Activated naive CD8-positive, alpha-beta T cell treated with anti-CD3 and anti-CD28 coated beads, Interleukin-2, amount 50 U/mL, for 24 hours (primary cell): ENCODE data around the gene NAALADL2.
"Not testable (repeated sequence)": the region's sequence is repeated elsewhere in the genome, so short reads cannot be mapped to it uniquely, and the experiment has no call there.

Experiments used
- ATAC-seq: fragments of 150-1000 bp; cut with Tn5 transposase; one replicate; pipeline ENCODE4 v1.10.0; 2021
- DNase-seq: peaks from one replicate; pipeline ENCODE4 v3.0.0; 2021
- H3K27ac Mint-ChIP-seq: one replicate; pipeline ENCODE4 v1.8.0; 2021; ENCODE audit warnings: mild to moderate bottlenecking, mixed read lengths
- H3K27me3 Mint-ChIP-seq: one replicate; pipeline ENCODE4 v1.8.0; 2021; ENCODE audit warnings: mixed read lengths
- H3K36me3 Mint-ChIP-seq: one replicate; pipeline ENCODE4 v1.8.0; 2021; ENCODE audit warnings: low read depth, mixed read lengths
- H3K4me1 Mint-ChIP-seq: one replicate; pipeline ENCODE4 v1.8.0; 2021; ENCODE audit warnings: mixed read lengths
- H3K4me3 Mint-ChIP-seq: one replicate; pipeline ENCODE4 v1.8.0; 2021; ENCODE audit warnings: mild to moderate bottlenecking, moderate library complexity, mixed read lengths
- H3K9me3 Mint-ChIP-seq: one replicate; pipeline ENCODE4 v1.8.0; 2021; ENCODE audit warnings: mixed read lengths

Gene NAALADL2

DNA sequence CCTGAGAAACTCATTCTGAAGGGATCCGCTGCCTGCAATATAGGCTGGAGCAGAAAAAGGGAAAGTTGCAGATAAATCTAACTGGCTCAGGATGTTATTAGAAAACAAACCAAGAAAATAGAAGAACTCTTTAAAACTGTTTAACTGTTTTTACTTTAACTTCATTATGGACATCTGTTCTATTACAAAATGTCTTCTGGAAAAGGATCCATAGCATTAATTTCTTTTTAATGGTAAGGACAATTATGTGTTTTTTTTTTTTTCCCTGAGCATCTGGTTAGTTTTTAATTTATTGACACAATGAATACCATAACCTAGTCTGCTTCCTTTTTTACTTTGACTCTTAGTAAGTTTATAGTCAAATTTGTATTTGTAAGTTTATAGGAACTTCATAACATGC, 239.5 kb downstream of the NAALADL2 start:
- Mint-ChIP-seq H3K9me3 (no peaks in the 10 kb centered on the region), H3K4me3 (no peak overlapping the region), H3K27ac (no peak overlapping the region), H3K36me3 (no peaks in the 10 kb centered on the region), H3K27me3 (no peaks in the 10 kb centered on the region), H3K4me1 (no peaks in the 10 kb centered on the region)
- ATAC-seq: no peak
- no peak for DNase-seq

DNA sequence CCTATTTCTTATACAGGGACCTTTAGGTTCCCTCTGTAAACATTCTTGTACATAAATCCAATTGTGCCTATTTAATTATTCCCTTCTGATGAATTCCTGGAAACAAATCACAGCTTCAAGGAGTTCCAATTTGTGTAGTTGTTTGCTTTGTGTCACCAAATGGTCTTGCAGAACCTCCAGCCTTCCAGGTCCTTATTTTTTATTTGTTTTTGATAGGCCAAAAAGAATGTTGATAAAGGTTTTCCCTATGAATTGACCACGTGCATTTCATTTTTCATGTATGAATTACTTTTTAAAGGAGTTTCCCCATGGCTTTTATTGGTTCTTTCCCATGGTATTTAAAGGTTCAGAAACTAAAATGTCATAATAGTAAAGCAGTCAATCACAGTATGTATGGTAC, 243.0 kb downstream of the NAALADL2 start:
- Mint-ChIP-seq H3K27ac (no peak overlapping the region), H3K4me1 (no peaks in the 10 kb centered on the region), H3K9me3 (no peaks in the 10 kb centered on the region), H3K4me3 (no peak overlapping the region), H3K36me3 (no peaks in the 10 kb centered on the region), H3K27me3 (no peaks in the 10 kb centered on the region)
- ATAC-seq (no peak), DNase-seq (no peak)

DNA sequence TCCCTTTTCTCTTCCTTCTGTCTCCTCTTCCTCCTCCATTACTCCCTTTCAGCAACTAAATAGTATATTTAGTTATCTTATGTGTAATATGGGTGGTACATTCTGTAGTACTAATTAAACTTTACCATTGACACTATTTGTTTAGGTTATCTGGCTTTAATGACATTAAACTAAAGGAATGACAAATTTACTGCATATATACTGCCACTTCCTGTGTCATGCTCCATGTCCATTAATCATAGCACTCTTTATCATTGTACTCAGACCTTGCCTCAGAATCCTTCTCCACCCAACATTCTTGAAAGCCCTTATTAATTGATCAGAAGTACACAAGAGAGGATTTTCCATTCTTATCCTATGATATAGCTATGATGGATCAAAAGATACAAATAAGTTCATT, 244.2 kb downstream of the NAALADL2 start:
- Mint-ChIP-seq H3K4me1 (no peaks in the 10 kb centered on the region), H3K27me3 (no peaks in the 10 kb centered on the region), H3K9me3 (no peaks in the 10 kb centered on the region), H3K36me3 (no peaks in the 10 kb centered on the region), H3K27ac (no peak overlapping the region), H3K4me3 (no peak overlapping the region)
- ATAC-seq (no peak), DNase-seq (no peak)

DNA sequence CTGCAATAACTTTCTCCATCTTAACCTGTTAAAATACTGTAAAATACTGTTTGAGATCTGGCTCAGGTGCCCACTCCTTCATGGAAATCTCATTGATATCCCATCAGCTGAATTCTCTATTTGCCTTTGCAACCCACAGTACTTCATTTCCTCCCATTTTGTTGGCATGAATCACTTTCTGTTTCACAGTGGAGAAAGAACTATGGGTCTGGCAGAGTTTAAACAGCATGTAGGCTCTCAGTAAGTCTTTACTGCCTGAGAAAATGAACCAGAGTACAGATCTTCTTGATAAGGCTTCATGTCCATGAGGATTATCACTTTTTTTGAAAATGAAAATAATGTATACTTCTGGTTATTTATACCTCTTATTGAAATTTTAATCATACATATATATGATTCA, 245.9 kb downstream of the NAALADL2 start:
- ATAC-seq: no peak
- Mint-ChIP-seq H3K4me1 (no peaks in the 10 kb centered on the region), H3K36me3 (no peaks in the 10 kb centered on the region), H3K9me3 (no peaks in the 10 kb centered on the region), H3K27me3 (no peaks in the 10 kb centered on the region), H3K27ac (no peak overlapping the region), H3K4me3 (no peak overlapping the region)
- DNase-seq: no peak

DNA sequence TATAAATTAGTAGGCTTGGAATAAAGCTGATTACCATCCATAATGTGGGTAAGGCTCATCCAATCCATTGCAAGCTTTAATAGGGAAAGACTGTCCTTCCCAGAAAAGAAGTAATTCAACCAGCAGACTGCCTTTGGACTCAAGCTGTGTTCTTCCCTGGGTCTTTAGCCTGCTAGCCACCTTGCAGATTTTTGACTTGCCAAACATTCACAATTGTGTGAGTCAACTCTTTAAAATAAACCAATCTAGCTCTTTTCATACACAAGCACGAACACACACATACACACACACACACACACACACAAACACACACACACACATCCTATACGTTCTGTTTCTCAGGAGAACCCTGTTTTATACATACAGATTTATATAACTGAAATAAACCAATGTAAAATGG, 248.1 kb downstream of the NAALADL2 start:
- no peak for DNase-seq
- H3K27ac Mint-ChIP-seq: no peak overlapping the region
- H3K9me3 Mint-ChIP-seq: peaks cover 3% of the 10 kb centered on the region
- H3K27me3 Mint-ChIP-seq: no peaks in the 10 kb centered on the region
- H3K4me1 Mint-ChIP-seq: no peaks in the 10 kb centered on the region
- no peak for ATAC-seq
- no peak overlapping the region for H3K4me3 Mint-ChIP-seq
- H3K36me3 Mint-ChIP-seq: no peaks in the 10 kb centered on the region

DNA sequence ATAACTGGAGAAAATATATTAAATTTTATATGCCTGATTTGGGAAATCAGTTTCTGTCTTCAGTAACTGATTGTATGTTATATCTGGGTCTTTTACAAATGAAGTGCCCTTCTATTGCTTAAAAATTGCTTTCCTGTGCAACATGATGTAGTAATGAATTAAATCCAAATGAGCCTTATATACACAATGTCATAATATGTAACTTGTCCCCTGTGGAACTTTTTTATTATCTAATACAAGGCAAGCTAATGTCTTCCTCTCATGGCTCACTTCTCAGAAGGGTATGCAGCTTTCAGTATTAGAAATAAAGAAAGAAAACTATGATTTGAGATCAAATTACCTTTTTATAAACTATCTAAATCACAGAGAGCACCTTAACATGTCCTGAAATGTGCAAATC, 248.9 kb downstream of the NAALADL2 start:
- ATAC-seq: no peak
- Mint-ChIP-seq H3K9me3 (peaks cover 3% of the 10 kb centered on the region), H3K36me3 (no peaks in the 10 kb centered on the region), H3K27me3 (no peaks in the 10 kb centered on the region), H3K4me1 (no peaks in the 10 kb centered on the region), H3K27ac (no peak overlapping the region), H3K4me3 (no peak overlapping the region)
- no peak for DNase-seq

DNA sequence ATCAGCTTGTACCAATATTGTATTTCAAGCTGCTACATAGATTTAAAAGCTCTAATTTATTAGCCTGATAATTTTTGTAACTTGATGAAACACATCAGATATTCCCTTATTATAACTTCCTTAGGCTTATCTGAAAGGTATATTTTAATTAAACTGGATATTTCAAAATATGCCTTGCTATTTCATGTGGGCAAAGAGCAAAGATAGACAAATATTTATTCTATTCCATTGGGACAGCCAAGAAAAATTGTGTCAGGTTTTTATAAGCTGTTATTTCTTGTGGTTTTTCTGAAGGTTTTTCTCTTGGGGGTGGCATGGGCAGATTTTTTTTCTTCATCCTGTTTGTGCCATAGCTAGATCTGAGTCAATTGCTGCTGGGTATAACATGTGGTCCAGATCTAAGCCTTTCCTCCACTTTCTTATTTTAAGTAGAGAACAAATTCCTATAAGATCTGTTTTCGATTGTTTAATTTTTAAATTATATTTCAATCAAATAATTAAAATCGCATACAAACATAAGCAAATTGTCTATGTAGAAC, 249.5 kb downstream of the NAALADL2 start:
- Mint-ChIP-seq H3K27ac (no peak overlapping the region), H3K4me3 (no peak overlapping the region)
- DNase-seq: no peak

DNA sequence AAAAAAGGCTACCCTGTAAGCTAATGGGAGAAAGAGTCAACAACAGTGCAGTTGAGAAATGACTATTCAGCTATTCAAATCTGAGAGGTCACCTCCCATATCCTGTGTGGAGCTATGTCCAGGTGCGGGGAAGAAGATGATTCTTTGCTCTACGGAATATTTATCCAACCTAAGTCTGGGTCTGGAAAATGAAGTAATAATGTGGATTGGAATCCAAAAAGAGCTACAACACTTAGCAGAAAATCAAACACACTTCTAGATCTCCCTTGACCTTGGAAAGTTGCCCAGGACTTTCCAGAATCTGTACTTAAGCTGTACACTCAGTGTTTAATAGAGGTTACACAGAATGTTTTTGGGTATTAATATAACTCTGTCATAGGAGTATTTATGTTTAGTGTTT, 251.9 kb downstream of the NAALADL2 start:
- Mint-ChIP-seq H3K9me3 (peaks cover 3% of the 10 kb centered on the region), H3K4me1 (no peaks in the 10 kb centered on the region), H3K27me3 (no peaks in the 10 kb centered on the region), H3K36me3 (no peaks in the 10 kb centered on the region), H3K27ac (no peak overlapping the region), H3K4me3 (no peak overlapping the region)
- ATAC-seq: no peak
- DNase-seq: no peak

More for the DNA sequence above, 249.5 kb downstream of the NAALADL2 start:
- ATAC-seq: no peak
- Mint-ChIP-seq H3K27me3 (no peaks in the 10 kb centered on the region), H3K36me3 (no peaks in the 10 kb centered on the region), H3K4me1 (no peaks in the 10 kb centered on the region), H3K9me3 (peaks cover 3% of the 10 kb centered on the region)

DNA sequence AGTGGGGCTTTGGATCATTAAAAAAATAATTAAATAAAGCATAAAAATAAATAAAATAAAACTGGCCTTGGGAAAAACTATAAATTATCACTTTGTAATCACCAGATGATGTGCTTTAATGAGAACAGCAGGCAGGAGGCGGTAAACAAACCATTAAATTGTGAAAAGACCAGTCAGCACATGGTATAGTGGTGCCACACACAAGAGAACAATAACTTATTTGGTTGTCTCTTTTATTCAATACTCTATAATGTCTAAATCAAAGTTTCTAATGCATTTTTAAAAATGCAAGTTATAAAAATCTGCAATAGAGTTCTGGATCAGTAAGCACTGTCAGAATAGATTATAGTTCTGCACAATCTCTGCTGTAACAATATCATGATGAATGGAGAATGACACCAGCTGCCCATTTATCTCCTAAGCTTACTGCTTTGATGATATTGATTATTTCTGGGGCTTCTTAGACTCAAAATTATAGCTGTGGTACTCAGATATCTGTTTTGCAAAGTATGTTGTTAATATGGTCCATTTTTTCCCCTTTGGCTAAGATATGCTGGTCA, 259.3 kb downstream of the NAALADL2 start:
- H3K9me3 Mint-ChIP-seq: peaks cover 4% of the 10 kb centered on the region
- no peaks in the 10 kb centered on the region for H3K36me3 Mint-ChIP-seq
- ATAC-seq (no peak), DNase-seq (no peak)
- no peaks in the 10 kb centered on the region for H3K27me3 Mint-ChIP-seq
- H3K4me1 Mint-ChIP-seq: no peaks in the 10 kb centered on the region
- no peak overlapping the region for H3K4me3 Mint-ChIP-seq
- H3K27ac Mint-ChIP-seq: no peak overlapping the region

DNA sequence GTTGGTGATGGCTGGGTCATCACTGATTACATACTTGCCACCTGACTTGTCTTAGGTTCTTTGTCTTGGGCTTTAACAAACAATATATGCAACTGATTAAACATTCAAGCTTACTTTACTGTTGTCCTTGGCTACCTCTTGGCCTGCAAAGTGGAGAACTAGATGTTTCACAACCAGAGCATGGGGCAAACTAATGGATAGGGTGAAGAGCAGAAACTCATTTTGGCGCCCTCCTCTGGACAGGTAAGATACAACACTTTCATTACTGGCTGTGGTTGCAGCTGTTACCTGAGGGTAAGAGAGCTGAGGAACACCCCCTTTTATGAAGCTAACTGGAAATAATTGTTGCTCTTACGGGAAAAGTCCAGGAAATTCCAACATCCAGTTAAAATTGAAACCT, 262.1 kb downstream of the NAALADL2 start:
- no peak for ATAC-seq
- Mint-ChIP-seq H3K9me3 (peaks cover 13% of the 10 kb centered on the region), H3K27ac (no peak overlapping the region), H3K4me1 (no peaks in the 10 kb centered on the region), H3K4me3 (no peak overlapping the region), H3K36me3 (no peaks in the 10 kb centered on the region), H3K27me3 (no peaks in the 10 kb centered on the region)
- no peak for DNase-seq

DNA sequence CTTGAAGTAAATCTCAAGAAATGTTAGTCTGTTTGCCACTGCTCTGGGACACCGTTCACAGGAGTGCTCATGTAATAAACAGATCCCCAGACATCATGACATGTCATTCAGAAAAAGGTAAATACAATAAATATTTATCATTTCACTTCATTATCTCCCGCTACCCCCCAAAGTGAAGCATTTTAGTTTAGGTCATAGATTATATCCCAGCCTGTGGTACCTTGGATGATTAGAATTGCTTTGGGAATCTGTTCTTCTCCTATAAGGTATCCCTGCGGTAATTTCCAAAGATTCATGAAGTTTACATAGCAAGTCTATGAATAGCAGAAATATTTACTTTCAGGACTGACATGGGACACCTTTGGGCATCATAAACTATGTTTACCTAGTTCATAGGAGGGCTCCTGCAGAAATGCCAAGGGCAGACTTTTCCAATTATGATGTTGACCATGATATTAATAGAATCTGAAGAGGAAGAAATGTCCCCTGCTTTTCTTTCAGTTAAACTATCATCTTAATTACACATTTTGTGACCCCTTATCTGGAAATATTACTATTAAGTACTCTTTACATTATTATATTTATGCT, 268.0 kb downstream of the NAALADL2 start:
- no peak overlapping the region for H3K27ac Mint-ChIP-seq
- no peaks in the 10 kb centered on the region for H3K4me1 Mint-ChIP-seq
- H3K9me3 Mint-ChIP-seq: peaks cover 10% of the 10 kb centered on the region
- no peaks in the 10 kb centered on the region for H3K27me3 Mint-ChIP-seq
- H3K36me3 Mint-ChIP-seq: no peaks in the 10 kb centered on the region
- DNase-seq (no peak), ATAC-seq (no peak)
- no peak overlapping the region for H3K4me3 Mint-ChIP-seq

DNA sequence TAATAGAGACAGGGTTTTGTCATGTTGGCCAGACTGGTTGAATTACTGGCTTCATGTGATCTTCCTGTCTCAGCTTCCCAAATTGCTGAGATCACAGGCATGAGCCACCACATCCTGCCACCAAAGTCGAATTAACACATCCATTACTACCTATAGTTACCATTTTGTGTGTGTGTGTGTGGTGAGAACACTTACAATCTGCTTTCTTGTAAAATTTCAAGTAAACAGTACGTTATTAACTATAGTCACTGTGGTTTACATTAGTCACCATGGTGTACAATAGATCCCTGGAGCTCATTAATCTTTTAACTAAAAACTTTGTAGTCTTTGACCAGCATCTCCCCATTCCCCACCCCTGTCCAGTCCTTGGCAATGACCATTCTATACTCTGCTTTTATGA, 270.0 kb downstream of the NAALADL2 start:
- DNase-seq (no peak), ATAC-seq (no peak)
- H3K4me1 Mint-ChIP-seq: no peaks in the 10 kb centered on the region

DNA sequence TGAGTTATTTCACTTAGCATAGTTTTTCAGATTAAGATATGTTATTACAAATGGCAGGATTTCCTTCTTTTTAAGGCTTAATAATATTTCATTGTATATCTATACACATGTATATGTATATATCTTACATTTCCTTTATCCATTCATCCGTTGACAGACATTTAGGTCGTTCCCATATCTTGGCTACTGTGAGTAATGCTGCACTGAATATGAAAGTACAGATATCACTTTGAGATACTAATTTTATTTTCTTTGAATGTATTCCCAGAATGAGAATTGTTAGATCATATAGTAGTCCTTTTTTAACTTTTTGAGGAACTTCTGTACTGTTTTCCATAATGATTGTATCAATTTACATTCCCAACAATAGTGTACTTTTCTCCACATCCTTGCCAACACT, 270.4 kb downstream of the NAALADL2 start:
- ATAC-seq (no peak), DNase-seq (no peak)
- H3K27ac Mint-ChIP-seq: no peak overlapping the region
- peaks cover 13% of the 10 kb centered on the region for H3K9me3 Mint-ChIP-seq
- H3K36me3 Mint-ChIP-seq: no peaks in the 10 kb centered on the region
- H3K27me3 Mint-ChIP-seq: no peaks in the 10 kb centered on the region
- no peak overlapping the region for H3K4me3 Mint-ChIP-seq
- no peaks in the 10 kb centered on the region for H3K4me1 Mint-ChIP-seq

More for the DNA sequence above, 270.0 kb downstream of the NAALADL2 start:
- Mint-ChIP-seq H3K36me3 (no peaks in the 10 kb centered on the region), H3K27ac (no peak overlapping the region), H3K4me3 (no peak overlapping the region), H3K9me3 (peaks cover 13% of the 10 kb centered on the region), H3K27me3 (no peaks in the 10 kb centered on the region)

DNA sequence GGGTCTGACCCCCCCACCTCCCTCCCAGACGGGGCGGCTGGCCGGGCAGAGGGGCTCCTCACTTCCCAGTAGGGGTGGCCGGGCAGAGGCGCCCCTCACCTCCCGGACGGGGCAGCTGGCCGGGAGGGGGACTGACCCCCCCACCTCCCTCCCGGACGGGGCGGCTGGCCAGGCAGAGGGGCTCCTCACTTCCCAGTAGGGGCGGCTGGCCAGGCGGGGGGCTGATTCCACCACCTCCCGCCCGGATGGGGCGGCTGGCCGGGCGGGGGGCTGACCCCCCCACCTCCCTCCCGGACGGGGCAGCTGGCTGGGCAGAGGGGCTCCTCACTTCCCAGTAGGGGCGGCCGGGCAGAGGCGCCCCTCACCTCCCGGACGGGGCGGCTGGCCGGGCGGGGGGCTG, 272.7 kb downstream of the NAALADL2 start:
- not testable (repeated sequence) for H3K27me3 Mint-ChIP-seq, H3K4me1 Mint-ChIP-seq, DNase-seq, ATAC-seq, H3K27ac Mint-ChIP-seq, H3K4me3 Mint-ChIP-seq, H3K36me3 Mint-ChIP-seq, H3K9me3 Mint-ChIP-seq

DNA sequence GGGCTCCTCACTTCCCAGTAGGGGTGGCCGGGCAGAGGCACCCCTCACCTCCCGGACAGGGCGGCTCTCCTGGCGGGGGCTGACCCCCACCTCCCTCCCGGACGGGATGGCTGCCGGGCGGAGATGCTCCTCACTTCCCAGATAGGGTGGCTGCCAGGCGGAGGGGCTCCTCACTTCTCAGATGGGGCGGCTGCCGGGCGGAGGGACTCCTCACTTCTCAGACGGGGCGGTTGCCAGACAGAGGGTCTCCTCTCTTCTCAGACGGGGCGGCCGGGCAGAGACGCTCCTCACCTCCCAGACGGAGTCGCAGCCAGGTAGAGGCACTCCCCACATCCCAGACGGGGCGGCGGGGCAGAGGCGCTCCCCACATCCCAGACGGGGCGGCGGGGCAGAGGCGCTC, 273.6 kb downstream of the NAALADL2 start:
- not testable (repeated sequence) for H3K36me3 Mint-ChIP-seq, DNase-seq, H3K4me3 Mint-ChIP-seq, H3K27ac Mint-ChIP-seq, H3K4me1 Mint-ChIP-seq, ATAC-seq, H3K27me3 Mint-ChIP-seq, H3K9me3 Mint-ChIP-seq

DNA sequence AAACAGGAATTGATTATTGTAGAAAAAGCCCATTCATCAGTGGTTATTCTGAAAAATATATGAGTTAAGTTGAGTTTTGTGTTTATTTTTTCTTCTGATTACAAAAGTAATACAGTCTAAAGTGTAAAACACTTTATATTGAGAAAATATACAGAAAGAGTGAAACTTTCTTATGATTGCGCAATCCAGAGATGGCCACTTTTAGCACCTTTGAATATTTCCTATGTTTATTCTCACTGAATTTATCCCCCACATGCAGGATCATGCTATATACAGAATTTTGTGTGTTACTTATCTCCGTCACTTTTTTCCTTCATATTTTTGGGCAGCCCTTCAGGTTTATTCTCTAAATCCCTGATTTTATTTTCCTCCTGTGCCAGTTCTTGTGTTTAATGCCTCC, 285.2 kb downstream of the NAALADL2 start:
- no peaks in the 10 kb centered on the region for H3K36me3 Mint-ChIP-seq
- no peaks in the 10 kb centered on the region for H3K27me3 Mint-ChIP-seq
- no peak for ATAC-seq

More for the DNA sequence above, 285.2 kb downstream of the NAALADL2 start:
- no peaks in the 10 kb centered on the region for H3K4me1 Mint-ChIP-seq
- no peak for DNase-seq
- no peak overlapping the region for H3K4me3 Mint-ChIP-seq
- peaks cover 16% of the 10 kb centered on the region for H3K9me3 Mint-ChIP-seq
- no peak overlapping the region for H3K27ac Mint-ChIP-seq
